SIG-M5 treated with dmso at 0.1 percent for 504 hours (cell line): ENCODE measurements around the gene GRIK1.

Source experiments
- DNase-seq: peaks from one replicate; lab custom pipeline; 2025; ENCODE audit not compliant: unreplicated experiment; lab: John Stamatoyannopoulos, UW

GRIK1 gene

GRCh38 chr21:29549614-29550013, 390.2 kb downstream of the GRIK1 start:
- no peak for DNase-seq

DNA sequence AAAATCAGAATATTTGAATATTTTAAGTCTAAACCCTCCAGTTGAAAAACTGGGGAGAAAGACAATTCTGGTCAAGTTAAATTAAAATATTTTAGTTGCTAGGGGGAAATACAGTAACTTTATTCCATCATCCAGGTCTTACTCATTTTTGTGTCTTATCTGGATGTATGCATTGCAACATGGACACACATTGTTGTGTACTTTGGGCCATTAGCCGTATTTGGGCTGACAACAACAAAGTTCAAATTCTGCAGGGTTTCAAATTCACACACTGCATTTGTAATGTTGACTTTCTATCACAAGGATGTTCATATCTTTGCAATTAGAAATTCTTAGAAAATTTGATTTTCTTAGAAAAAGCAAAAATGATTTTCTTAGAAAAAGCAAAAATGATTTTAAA, 391.8 kb downstream of the GRIK1 start:
- no peak for DNase-seq

- no peak for DNase-seq
These were observed 393.7 kb downstream of the GRIK1 start for GRCh38 chr21:29546071-29546470.

DNA sequence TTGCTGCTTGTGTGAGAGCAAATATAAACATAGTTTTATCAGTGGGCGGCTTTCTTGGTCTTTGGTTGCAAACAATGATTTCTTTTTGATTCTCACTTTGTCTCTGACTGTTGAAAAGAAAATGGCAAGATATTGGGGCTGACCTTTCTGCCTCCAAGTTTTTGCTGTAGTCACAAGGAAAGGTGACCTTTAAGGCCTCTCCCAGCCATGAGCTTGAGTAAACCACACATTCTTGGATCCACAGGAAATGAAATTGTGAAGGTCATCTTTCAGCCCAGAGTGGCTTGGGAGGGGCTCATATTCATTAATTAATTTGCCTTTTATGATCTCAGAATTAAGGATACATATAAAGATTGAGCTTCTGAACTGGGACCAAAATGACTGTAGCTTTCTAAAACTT, 399.5 kb downstream of the GRIK1 start:
- no peak for DNase-seq

DNA sequence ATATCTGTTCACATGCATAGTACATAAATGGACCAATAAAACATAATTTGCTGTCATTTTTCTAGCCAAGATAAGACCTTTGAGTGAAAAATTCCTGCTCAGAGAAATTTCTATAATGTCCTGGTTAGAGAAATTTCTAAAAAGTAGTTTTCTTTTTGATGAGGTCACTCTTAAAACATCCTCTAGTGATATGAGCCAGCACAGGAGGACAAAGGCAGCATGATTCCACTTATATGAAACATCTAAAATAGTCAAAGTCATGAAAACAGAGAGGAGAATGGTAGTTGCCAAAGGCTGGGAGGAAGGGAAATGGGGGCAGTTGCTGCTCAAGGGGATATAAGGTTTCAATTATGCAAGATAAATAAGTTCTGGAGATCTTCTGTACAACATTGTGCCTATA, 401.7 kb downstream of the GRIK1 start:
- no peak for DNase-seq

DNA sequence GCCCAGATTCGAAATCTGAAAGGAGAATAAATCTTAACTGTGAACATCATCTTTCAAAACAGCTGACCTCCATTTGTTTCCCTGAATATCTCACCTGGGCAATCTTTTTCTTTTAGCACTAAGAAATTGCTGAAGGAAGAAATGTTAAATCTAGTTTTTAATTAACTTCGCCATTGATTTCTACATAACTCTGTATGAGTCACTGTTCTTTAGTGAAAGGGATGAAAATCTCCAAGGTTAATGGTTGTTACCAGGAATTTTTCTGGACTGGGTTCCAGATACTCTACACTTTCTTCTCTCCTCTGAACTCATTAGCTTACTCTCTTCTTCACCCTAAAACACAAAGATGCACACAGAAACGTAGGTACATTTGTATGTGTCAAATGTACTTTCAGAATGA, 405.3 kb downstream of the GRIK1 start:
- DNase-seq, result no peak

- DNase-seq, result no peak
These were observed 410.7 kb downstream of the GRIK1 start for GRCh38 chr21:29529139-29529538.

DNA sequence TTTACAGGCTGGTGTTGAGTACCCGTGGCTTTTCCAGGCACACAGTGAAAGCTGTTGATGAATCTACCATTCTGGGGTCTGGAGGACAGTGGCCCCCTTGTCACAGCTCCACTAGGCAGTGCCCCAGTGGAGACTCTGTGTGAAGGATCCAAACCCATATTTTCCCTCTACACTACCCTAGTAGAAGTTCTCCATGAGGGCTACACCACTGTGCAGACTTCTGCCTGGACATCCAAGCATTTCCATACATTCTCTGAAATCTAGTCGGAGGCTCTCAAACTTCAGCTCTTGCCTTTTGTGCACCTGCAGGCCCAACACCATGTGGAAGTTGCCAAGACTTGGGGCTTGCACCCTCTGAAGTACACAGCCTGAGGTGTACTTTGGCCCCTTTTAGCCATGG, 413.3 kb downstream of the GRIK1 start:
- no peak for DNase-seq

- no peak for DNase-seq
These were observed 415.7 kb downstream of the GRIK1 start for GRCh38 chr21:29524055-29524454.

GRCh38 chr21:29523646-29524045, 416.1 kb downstream of the GRIK1 start:
- no peak for DNase-seq

DNA sequence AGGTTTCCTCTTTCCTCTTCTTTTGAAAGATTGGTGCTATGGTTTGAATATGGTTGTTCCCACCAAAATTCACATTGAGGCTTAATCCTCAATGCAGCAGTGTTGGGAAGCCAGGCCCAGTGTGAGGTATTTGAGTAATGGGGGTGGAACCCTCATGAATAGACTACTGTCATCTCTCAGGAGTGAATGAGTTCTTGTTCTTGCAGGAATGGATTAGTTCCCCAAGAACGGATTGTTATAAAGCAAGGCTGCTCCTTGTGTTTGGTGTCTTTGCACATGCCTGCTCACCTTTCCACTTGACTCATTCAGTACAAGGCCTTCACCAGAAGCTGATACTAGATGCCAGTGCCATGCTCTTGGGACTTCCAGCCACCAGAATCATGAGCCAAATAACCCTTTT, 417.9 kb downstream of the GRIK1 start:
- no peak for DNase-seq

- no peak for DNase-seq
These were observed 419.6 kb downstream of the GRIK1 start for GRCh38 chr21:29520171-29520570.

- no peak for DNase-seq
These were observed 425.0 kb downstream of the GRIK1 start for GRCh38 chr21:29514652-29515247.

GRCh38 chr21:29513535-29513934, 426.3 kb downstream of the GRIK1 start:
- no peak for DNase-seq

GRCh38 chr21:29511096-29511495, 428.7 kb downstream of the GRIK1 start:
- no peak for DNase-seq

- DNase-seq, result no peak
These were observed 430.7 kb downstream of the GRIK1 start for GRCh38 chr21:29509121-29509520.

GRCh38 chr21:29508301-29508700, 431.5 kb downstream of the GRIK1 start:
- no peak for DNase-seq

- no peak for DNase-seq
These were observed 432.8 kb downstream of the GRIK1 start for GRCh38 chr21:29506947-29507346.

- DNase-seq, result no peak
These were observed 433.6 kb downstream of the GRIK1 start for GRCh38 chr21:29506214-29506613.

DNA sequence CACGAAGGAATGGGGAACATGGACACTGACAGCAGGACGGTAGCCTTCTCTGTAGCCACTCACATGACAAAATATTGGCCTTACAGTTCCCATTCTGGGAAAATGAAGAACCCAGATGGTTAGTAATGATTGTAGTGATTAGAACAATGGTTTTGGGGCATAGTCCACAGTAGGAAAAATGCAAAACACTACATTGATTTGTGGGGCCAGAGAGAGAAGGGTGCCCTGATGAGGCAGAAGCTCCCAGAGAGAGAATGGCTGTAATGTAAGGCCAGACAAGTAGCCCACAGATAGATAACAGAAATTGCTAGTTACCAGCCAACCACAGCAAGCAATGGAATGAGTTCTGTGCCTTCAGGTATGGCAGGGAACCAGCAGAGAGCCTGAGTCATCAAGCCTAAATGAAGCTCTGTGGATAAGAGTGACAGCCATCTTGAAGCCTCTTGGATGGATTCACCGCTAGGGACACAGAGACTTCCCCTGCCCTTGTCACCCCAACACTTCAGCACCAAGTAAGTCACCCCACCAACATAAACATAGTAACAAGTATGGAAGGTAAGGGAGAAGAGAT, 435.0 kb downstream of the GRIK1 start:
- DNase-seq, result no peak

- DNase-seq, result no peak
These were observed 438.3 kb downstream of the GRIK1 start for GRCh38 chr21:29501451-29501850.

DNA sequence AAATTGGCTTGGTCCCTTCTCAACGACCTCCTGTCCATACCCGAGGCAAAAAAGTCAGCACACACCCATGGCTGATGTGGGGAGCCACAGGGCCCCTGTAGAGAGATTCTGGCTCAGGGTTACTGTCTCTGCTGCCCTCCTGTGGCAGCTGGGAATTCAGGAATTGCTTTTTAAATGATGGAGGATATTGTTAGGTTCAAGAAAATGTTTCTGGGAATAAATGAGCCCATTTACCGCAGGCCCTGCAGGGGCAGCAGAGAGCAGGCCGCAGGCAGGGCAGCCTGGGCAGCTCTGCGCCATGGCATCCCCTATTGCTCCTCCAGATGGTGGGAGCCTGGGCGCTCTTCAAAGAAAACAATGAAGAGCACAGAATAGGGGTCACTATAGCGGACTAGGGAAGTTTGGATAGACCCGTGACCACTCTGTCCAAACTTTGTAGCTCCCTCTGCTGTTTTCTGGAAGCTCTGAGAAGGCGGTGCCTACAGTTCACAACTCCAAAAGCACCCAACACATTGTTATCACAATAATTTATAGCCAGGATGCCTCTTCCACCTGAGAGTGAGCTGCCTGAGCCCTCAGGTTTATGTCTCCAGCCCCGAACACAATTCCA, 440.0 kb downstream of the GRIK1 start:
- peak; percentile 30 for DNase-seq

GRCh38 chr21:29499229-29499628, 440.6 kb downstream of the GRIK1 start:
- no peak for DNase-seq
